ENCODE results near the gene POLA2.
"Not testable (repeated sequence)": the region's sequence is repeated elsewhere in the genome, so short reads cannot be mapped to it uniquely, and the experiment has no call there.

POLA2 gene

GRCh38 chr11:65329944-65330403 is 68.2 kb downstream of the POLA2 start:
- DNase-seq (ENCODE audit: low read depth in 2 of 3, low spot score in 2 of 3) = peak in 2 of 3 experiments; percentile 65 to 89

GRCh38 chr11:65330544-65330943 is 68.8 kb downstream of the POLA2 start:
- DNase-seq (ENCODE audit: low read depth in 2 of 3, low spot score in 2 of 3) = no peak

- not testable (repeated sequence) for DNase-seq (ENCODE audit: low read depth in 2 of 3, low spot score in 2 of 3)
These were observed 70.8 kb downstream of the POLA2 start for GRCh38 chr11:65332591-65332990.

GRCh38 chr11:65334696-65335295 is 73.0 kb downstream of the POLA2 start:
- DNase-seq (ENCODE audit: low read depth in 2 of 3, low spot score in 2 of 3) = no peak

- DNase-seq (ENCODE audit: low read depth in 2 of 3, low spot score in 2 of 3) = no peak
These were observed 76.9 kb downstream of the POLA2 start for GRCh38 chr11:65338676-65339075.

- no peak for DNase-seq (ENCODE audit: low read depth in 2 of 3, low spot score in 2 of 3)
These were observed 78.5 kb downstream of the POLA2 start for GRCh38 chr11:65340226-65340625.

- DNase-seq (ENCODE audit: low read depth in 2 of 3, low spot score in 2 of 3) = no peak
These were observed 80.1 kb downstream of the POLA2 start for GRCh38 chr11:65341856-65342255.

Data from activated CD8-positive, alpha-beta memory T cell treated with anti-CD3 and anti-CD28 coated beads for 48 hours (primary cell).